ENCODE data around the gene USP5.
"Not testable (repeated sequence)": the region's sequence is repeated elsewhere in the genome, so short reads cannot be mapped to it uniquely, and the experiment has no call there.

The USP5 gene

DNA sequence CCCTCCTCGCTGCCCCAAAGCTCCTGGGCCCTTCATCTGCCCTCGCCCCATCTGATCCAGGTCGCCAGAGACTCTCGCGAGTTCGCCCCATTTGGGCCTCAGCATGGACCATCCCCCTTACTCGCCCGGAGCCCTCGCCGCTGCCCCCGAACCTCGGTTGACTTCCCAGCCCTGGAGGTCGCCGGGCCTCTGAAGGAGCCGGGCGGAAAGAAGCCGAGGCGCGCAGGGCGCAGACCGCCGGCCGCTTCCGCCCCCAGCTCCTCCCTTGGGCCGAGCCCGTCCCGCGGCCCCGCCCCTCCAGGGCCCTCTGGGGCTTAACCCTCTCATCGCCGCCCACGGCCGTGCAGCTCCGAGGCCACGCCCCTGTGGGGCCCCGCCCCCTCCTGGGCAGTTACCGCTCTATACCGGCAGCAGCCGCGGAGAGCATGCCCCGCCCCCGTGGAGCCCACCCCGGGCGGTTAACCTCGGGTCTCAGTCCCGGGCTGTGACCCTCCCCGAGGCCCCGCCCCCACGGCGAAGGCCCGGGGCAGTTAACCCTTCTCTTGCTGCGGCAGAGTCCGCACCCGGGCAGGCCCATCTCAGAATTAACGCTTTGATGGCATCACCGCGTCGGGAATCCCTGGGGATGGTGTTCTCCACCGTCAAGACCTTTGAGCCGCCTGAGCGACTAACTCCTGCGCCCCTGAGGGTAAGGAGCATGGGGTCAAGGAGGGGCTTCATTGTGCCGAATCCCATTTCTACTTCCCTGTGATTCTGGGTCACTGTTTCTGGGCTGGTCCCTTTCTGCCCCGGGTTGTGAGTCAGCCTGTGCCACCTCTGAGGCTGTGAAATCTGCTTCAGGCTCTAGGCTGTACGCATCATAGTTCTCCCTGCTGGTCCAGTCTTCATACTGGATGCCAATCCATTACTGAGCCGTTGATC lies 21.4 kb downstream of the USP5 start, which contains the start of gene SPSB2:
Gene SPSB2, minus strand, starts transcription at position 210 of the 921 bp plus-strand sequence. CDS start 402 bp downstream, outside the sequence.
- TF ChIP-seq, protein P1, sequence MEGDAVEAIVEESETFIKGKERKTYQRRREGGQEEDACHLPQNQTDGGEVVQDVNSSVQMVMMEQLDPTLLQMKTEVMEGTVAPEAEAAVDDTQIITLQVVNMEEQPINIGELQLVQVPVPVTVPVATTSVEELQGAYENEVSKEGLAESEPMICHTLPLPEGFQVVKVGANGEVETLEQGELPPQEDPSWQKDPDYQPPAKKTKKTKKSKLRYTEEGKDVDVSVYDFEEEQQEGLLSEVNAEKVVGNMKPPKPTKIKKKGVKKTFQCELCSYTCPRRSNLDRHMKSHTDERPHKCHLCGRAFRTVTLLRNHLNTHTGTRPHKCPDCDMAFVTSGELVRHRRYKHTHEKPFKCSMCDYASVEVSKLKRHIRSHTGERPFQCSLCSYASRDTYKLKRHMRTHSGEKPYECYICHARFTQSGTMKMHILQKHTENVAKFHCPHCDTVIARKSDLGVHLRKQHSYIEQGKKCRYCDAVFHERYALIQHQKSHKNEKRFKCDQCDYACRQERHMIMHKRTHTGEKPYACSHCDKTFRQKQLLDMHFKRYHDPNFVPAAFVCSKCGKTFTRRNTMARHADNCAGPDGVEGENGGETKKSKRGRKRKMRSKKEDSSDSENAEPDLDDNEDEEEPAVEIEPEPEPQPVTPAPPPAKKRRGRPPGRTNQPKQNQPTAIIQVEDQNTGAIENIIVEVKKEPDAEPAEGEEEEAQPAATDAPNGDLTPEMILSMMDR (conservative IDR thresholded peaks at IDR 0.05; ENCODE audit: low read length), result no peak
- peak; percentile 91 for DNase-seq (ENCODE audit: low read depth)
- H3K4me3 ChIP-seq (ENCODE audit: low read length), result peak within 1 kb of the TSS; percentile 83

DNA sequence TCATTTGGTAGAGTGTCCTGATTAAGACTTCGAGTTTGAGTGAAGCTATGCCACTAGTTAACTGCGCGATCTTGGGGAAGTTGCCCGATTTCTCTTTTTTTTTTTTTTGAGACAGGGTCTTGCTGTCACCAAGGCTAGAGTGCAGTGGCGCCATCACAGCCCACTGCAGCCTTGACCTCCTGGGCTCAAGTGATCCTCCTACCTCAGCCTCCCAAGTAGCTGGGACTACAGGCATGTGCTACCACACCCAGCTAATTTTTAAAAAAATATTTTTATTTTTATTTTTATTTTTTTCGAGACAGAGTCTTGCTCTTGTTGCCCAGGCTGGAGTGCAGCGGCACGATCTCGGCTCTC lies 22.0 kb downstream of the USP5 start:
- not testable (repeated sequence) for DNase-seq (ENCODE audit: low read depth)
- peak overlapping the region; percentile 83 for H3K4me3 ChIP-seq (ENCODE audit: low read length)

DNA sequence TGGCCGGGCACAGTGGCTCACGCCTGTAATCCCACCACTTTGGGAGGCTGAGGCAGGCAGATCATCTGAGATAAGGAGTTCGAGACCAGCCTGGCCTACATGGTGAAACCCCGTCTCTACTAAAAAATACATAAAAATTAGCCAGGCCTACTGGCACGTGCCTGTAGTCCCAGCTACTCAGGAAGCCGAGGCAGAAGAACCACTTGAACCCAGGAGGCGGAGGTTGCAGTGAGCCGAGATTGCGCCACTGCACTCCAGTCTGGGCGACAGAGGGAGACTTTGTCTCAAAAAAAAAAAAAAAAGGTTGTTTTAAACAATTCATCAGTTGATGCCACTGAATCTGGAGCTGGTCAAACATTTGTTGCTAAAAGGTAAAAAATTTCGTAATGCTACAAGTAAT lies 27.9 kb downstream of the USP5 start:
- DNase-seq (ENCODE audit: low read depth); H3K4me3 ChIP-seq (ENCODE audit: low read length): not testable (repeated sequence)

DNA sequence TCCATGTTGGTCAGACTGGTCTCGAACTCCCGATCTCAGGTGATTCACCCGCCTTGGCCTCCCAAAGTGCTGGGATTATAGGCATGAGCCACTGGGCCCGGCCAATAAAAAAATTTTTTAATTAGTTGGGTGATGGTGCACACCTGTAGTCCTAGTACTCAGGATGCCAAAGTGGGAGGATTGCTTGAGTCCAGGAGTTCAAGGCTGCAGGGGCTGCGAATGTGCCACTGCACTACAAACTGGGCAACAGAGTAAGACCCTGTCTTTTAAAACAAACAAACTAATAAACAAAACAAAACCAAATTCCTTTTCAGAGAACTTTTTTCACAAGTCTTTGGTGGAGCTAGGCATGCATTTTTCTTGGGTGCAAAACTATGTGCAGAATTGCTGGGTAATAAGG lies 31.3 kb downstream of the USP5 start:
- H3K4me3 ChIP-seq (ENCODE audit: low read length), result no peak overlapping the region
- DNase-seq (ENCODE audit: low read depth), result no peak
- TF ChIP-seq, protein P1 (conservative IDR thresholded peaks at IDR 0.05; ENCODE audit: low read length), result no peak

DNA sequence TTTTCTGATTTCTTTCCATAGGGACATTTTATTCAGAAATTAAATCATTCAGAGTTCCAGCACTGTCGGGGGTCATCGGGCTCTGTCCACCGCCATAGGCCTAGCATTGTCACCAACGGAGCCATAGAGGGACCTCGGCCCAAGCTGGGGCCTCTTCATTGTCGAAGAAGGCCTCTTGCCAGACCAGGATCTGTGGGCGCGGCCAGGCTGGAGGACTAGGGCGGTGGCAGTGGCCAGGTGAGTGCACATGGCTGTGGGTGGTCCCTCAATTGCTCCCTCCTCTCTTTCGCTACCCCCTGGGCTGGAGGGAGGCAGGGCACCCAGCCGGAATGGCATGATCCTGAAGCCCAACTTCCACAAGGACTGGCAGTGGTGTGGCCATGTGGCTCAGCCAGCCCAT lies 31.7 kb downstream of the USP5 start:
- H3K4me3 ChIP-seq (ENCODE audit: low read length), result no peak overlapping the region
- DNase-seq (ENCODE audit: low read depth), result no peak
- TF ChIP-seq, protein P1 (conservative IDR thresholded peaks at IDR 0.05; ENCODE audit: low read length), result no peak

DNA sequence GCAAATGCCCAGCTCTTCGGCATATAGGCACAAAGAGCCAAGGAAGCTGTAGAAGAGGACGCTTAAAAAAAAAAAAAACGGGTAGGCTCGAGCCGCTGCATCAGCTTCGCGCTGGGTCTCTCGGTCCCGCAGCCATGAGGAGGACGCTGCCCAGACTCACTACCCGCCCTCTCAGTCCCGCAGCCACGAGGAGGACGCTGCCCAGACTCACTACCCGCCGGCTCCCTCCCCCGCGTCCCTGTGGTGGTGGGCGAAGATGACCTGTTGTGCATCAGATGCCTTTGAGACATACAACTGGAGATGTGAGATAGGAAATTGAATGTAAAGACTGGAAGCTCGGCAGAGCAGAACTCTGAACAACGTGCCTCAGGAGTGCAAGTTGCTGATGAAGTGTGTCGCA lies 32.6 kb downstream of the USP5 start:
- no peak for DNase-seq (ENCODE audit: low read depth)
- TF ChIP-seq, protein P1 (conservative IDR thresholded peaks at IDR 0.05; ENCODE audit: low read length), result no peak
- H3K4me3 ChIP-seq (ENCODE audit: low read length), result no peak overlapping the region

DNA sequence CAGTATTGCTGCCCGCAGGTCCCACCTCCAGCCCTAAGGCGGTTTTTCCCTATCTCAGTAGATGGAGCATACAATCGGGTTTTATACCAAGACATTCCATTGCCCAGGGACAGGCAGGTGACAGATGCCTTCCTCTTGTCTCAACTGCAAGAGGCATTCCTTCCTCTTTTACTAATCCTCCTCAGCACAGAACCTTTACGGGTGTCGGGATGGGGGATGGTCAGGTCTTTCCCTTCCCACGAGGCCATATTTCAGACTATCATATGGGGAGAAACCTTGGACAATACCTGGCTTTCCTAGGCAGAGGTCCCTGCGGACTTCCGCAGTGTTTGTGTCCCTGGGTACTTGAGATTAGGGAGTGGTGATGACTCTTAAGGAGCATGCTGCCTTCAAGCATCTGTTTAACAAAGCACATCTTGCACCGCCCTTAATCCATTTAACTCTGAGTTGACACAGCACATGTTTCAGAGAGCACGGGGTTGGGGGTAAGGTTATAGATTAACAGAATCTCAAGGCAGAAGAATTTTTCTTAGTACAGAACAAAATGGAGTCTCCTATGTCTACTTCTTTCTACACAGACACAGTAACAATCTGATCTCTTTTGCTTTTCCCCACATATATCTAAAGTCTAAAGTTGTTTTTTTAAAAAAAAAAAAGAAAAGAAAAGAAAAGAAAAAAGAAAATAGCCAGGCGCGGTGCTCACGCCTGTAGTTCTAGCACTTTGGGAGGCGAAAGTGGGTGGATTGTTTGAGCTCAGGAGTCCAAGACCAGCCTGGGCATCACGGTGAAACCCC lies 34.5 kb downstream of the USP5 start:
- not testable (repeated sequence) for DNase-seq (ENCODE audit: low read depth); H3K4me3 ChIP-seq (ENCODE audit: low read length)

DNA sequence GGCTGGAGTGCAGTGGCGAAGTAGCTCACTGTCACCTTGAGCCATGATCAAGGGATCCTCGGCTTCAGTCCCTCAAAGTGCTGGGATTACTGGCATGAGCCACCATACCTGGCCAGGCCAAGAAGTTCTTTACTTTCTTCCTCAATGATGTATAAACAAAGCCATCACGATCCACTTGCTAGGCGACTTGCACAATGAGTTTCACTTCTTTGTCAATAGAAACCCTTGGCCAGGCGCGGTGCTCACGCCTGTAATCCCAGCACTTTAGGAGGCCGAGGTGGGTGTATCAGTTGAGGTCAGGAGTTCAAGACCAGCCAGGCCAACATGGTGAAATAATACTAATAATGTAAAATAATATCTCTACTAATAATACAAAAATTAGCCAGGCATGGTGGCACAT lies 35.5 kb downstream of the USP5 start:
- TF ChIP-seq, protein P1 (conservative IDR thresholded peaks at IDR 0.05; ENCODE audit: low read length), result no peak
- DNase-seq (ENCODE audit: low read depth), result no peak

More for the DNA sequence above, 35.5 kb downstream of the USP5 start:
- H3K4me3 ChIP-seq (ENCODE audit: low read length), result no peak overlapping the region
